ENCODE data around the gene PIGV.

The PIGV gene

GRCh38 chr1:26775666-26776065 is 12.1 kb upstream of the PIGV start:
- H3K4me3 ChIP-seq (ENCODE audit: low read depth, low read length): no peak overlapping the region
- TF ChIP-seq MYC (IDR thresholded peaks at IDR 0.05; ENCODE audit: low read depth, low read length) (no peak), POLR2A (IDR thresholded peaks at IDR 0.05; ENCODE audit: extremely low read depth, insufficient read length) (no peak)
- TF ChIP-seq, protein P1, sequence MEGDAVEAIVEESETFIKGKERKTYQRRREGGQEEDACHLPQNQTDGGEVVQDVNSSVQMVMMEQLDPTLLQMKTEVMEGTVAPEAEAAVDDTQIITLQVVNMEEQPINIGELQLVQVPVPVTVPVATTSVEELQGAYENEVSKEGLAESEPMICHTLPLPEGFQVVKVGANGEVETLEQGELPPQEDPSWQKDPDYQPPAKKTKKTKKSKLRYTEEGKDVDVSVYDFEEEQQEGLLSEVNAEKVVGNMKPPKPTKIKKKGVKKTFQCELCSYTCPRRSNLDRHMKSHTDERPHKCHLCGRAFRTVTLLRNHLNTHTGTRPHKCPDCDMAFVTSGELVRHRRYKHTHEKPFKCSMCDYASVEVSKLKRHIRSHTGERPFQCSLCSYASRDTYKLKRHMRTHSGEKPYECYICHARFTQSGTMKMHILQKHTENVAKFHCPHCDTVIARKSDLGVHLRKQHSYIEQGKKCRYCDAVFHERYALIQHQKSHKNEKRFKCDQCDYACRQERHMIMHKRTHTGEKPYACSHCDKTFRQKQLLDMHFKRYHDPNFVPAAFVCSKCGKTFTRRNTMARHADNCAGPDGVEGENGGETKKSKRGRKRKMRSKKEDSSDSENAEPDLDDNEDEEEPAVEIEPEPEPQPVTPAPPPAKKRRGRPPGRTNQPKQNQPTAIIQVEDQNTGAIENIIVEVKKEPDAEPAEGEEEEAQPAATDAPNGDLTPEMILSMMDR (IDR thresholded peaks at IDR 0.05; ENCODE audit: low read depth, low read length): no peak
- TF ChIP-seq, protein P2, sequence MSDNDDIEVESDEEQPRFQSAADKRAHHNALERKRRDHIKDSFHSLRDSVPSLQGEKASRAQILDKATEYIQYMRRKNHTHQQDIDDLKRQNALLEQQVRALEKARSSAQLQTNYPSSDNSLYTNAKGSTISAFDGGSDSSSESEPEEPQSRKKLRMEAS (IDR thresholded peaks at IDR 0.05; ENCODE audit: low read depth, low read length): no peak
- DNase-seq (ENCODE audit: low read depth): no peak

GRCh38 chr1:26779098-26779668 is 8.6 kb upstream of the PIGV start:
- no peak for DNase-seq (ENCODE audit: low read depth)
- no peak overlapping the region for H3K4me3 ChIP-seq (ENCODE audit: low read depth, low read length)
- TF ChIP-seq, protein P1 (IDR thresholded peaks at IDR 0.05; ENCODE audit: low read depth, low read length): no peak
- no peak for TF ChIP-seq MYC (IDR thresholded peaks at IDR 0.05; ENCODE audit: low read depth, low read length)
- TF ChIP-seq, protein P2 (IDR thresholded peaks at IDR 0.05; ENCODE audit: low read depth, low read length): no peak
- TF ChIP-seq POLR2A (IDR thresholded peaks at IDR 0.05; ENCODE audit: extremely low read depth, insufficient read length): no peak

DNA sequence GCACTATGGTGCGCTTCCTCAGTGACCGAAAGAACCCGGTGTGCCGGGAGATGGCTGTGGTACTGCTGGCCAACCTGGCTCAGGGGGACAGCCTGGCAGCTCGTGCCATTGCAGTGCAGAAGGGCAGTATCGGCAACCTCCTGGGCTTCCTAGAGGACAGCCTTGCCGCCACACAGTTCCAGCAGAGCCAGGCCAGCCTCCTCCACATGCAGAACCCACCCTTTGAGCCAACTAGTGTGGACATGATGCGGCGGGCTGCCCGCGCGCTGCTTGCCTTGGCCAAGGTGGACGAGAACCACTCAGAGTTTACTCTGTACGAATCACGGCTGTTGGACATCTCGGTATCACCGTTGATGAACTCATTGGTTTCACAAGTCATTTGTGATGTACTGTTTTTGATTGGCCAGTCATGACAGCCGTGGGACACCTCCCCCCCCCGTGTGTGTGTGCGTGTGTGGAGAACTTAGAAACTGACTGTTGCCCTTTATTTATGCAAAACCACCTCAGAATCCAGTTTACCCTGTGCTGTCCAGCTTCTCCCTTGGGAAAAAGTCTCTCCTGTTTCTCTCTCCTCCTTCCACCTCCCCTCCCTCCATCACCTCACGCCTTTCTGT is 7.3 kb upstream of the PIGV start:
- H3K4me3 ChIP-seq (ENCODE audit: low read depth, low read length): no peak overlapping the region
- TF ChIP-seq MYC (IDR thresholded peaks at IDR 0.05; ENCODE audit: low read depth, low read length): no peak
- TF ChIP-seq, protein P1 (IDR thresholded peaks at IDR 0.05; ENCODE audit: low read depth, low read length): no peak
- no peak for DNase-seq (ENCODE audit: low read depth)

DNA sequence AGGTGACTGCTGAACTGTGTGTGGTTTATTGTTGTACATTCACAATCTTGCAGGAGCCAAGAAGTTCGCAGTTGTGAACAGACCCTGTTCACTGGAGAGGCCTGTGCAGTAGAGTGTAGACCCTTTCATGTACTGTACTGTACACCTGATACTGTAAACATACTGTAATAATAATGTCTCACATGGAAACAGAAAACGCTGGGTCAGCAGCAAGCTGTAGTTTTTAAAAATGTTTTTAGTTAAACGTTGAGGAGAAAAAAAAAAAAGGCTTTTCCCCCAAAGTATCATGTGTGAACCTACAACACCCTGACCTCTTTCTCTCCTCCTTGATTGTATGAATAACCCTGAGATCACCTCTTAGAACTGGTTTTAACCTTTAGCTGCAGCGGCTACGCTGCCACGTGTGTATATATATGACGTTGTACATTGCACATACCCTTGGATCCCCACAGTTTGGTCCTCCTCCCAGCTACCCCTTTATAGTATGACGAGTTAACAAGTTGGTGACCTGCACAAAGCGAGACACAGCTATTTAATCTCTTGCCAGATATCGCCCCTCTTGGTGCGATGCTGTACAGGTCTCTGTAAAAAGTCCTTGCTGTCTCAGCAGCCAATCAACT is 6.4 kb upstream of the PIGV start:
- DNase-seq (ENCODE audit: low read depth): no peak
- TF ChIP-seq, protein P2 (IDR thresholded peaks at IDR 0.05; ENCODE audit: low read depth, low read length): no peak
- TF ChIP-seq MYC (IDR thresholded peaks at IDR 0.05; ENCODE audit: low read depth, low read length) (no peak), POLR2A (IDR thresholded peaks at IDR 0.05; ENCODE audit: extremely low read depth, insufficient read length) (no peak)
- TF ChIP-seq, protein P1 (IDR thresholded peaks at IDR 0.05; ENCODE audit: low read depth, low read length): no peak
- H3K4me3 ChIP-seq (ENCODE audit: low read depth, low read length): no peak overlapping the region

- DNase-seq (ENCODE audit: low read depth): no peak
- TF ChIP-seq, protein P2 (IDR thresholded peaks at IDR 0.05; ENCODE audit: low read depth, low read length): no peak
- TF ChIP-seq POLR2A (IDR thresholded peaks at IDR 0.05; ENCODE audit: extremely low read depth, insufficient read length): no peak
- TF ChIP-seq MYC (IDR thresholded peaks at IDR 0.05; ENCODE audit: low read depth, low read length): no peak
- TF ChIP-seq, protein P1 (IDR thresholded peaks at IDR 0.05; ENCODE audit: low read depth, low read length): no peak
- H3K4me3 ChIP-seq (ENCODE audit: low read depth, low read length): no peak overlapping the region
Observed at GRCh38 chr1:26782521-26783212, 5.1 kb upstream of the PIGV start.
